Liver (tissue), 9 donors: ENCODE data around the gene GNAT1. TPM values are rescaled to one million over a fixed set of nuclear protein-coding genes. Genes with fewer than 3 reads are reported as not detected.

ENCODE experiments used
- DNase-seq: peaks from one replicate; pipeline ENCODE4 v3.0.0-alpha.2; 2017; ENCODE audit warnings: low spot score
- H3K27ac ChIP-seq, 2 donors: one replicate each; pipeline ENCODE4 v1.7.0; 2013; ENCODE audit warnings: inconsistent platforms in 2 of 2, low read length in 2 of 2, control low read depth in 1 of 2, low read depth in 1 of 2, mild to moderate bottlenecking in 1 of 2
- H3K27me3 ChIP-seq, 4 donors: one replicate each; pipeline versions ENCODE4 v1.6.1 to v1.7.0; 2013; ENCODE audit warnings: low read length in 3 of 4, inconsistent platforms in 1 of 4, mild to moderate bottlenecking in 1 of 4, moderate library complexity in 1 of 4; ENCODE audit not compliant: control insufficient read depth in 4 of 4, insufficient read depth in 4 of 4
- H3K36me3 ChIP-seq, 4 donors: one replicate each; pipeline versions ENCODE4 v1.6.1 to v1.7.0; 2013; ENCODE audit warnings: low read length in 3 of 4, mild to moderate bottlenecking in 3 of 4, low read depth in 1 of 4, moderate library complexity in 1 of 4; ENCODE audit not compliant: control insufficient read depth in 4 of 4, insufficient read depth in 3 of 4
- H3K4me1 ChIP-seq, 4 donors: one replicate each; pipeline versions ENCODE4 v1.6.1 to v1.7.0; 2013; ENCODE audit warnings: low read length in 3 of 4, mild to moderate bottlenecking in 3 of 4, moderate library complexity in 1 of 4; ENCODE audit not compliant: control insufficient read depth in 4 of 4, insufficient read depth in 4 of 4
- H3K4me3 ChIP-seq, 3 donors: one replicate each; pipeline versions ENCODE4 v1.6.1 to v1.7.0; 2013; ENCODE audit warnings: low read length in 3 of 3, control low read depth in 1 of 3, low read depth in 1 of 3, mild to moderate bottlenecking in 1 of 3
- H3K9ac ChIP-seq, 2 donors: one replicate each; pipeline ENCODE4 v1.7.0; 2013; ENCODE audit warnings: low read length in 2 of 2, mild to moderate bottlenecking in 2 of 2, moderate library complexity in 2 of 2, control low read depth in 1 of 2, low read depth in 1 of 2
- H3K9me3 ChIP-seq, 4 donors: one replicate each; pipeline versions ENCODE4 v1.6.1 to v1.7.0; 2013; ENCODE audit warnings: low read length in 3 of 4; ENCODE audit not compliant: control insufficient read depth in 4 of 4
- EGR1 ChIP-seq, 2 donors: IDR thresholded peaks; 2 replicates each; pipeline ENCODE4 v1.6.1; 2016 to 2018; ENCODE audit warnings: antibody characterized with exemption in 2 of 2, low read depth in 2 of 2
- FOXA1 ChIP-seq: IDR thresholded peaks from 2 replicates; pipeline ENCODE4 v1.6.1; 2016; ENCODE audit warnings: antibody characterized with exemption
- FOXA2 ChIP-seq: IDR thresholded peaks from 2 replicates; pipeline ENCODE4 v1.6.1; 2016; ENCODE audit warnings: antibody characterized with exemption
- GABPA ChIP-seq, 2 donors: IDR thresholded peaks in 1 of 2; conservative IDR thresholded peaks in 1 of 2; 2 replicates each; pipeline ENCODE4 v1.6.1; 2016; ENCODE audit warnings: antibody characterized with exemption in 2 of 2, mild to moderate bottlenecking in 1 of 2, moderate library complexity in 1 of 2
- HNF4A ChIP-seq, 2 donors: conservative IDR thresholded peaks; 2 replicates each; pipeline ENCODE4 v1.6.1; 2016; ENCODE audit warnings: antibody characterized with exemption in 2 of 2, mild to moderate bottlenecking in 2 of 2
- HNF4G ChIP-seq: IDR thresholded peaks from 2 replicates; pipeline ENCODE4 v1.6.1; 2016; ENCODE audit warnings: antibody characterized with exemption
- JUND ChIP-seq, 2 donors: IDR thresholded peaks; 2 replicates each; pipeline ENCODE4 v1.6.1; 2016; ENCODE audit warnings: antibody characterized with exemption in 2 of 2
- NR2F2 ChIP-seq: IDR thresholded peaks from 2 replicates; pipeline ENCODE4 v1.6.1; 2016; ENCODE audit warnings: antibody characterized with exemption
- RXRA ChIP-seq, 2 donors: IDR thresholded peaks; 2 replicates each; pipeline ENCODE4 v1.6.1; 2017 to 2018; ENCODE audit warnings: antibody characterized with exemption in 2 of 2, mild to moderate bottlenecking in 1 of 2
- SP1 ChIP-seq: IDR thresholded peaks from 2 replicates; pipeline ENCODE4 v1.6.1; 2018; ENCODE audit warnings: antibody characterized with exemption, mild to moderate bottlenecking
- TAF1 ChIP-seq: conservative IDR thresholded peaks from 2 replicates; pipeline ENCODE4 v1.6.1; 2016; ENCODE audit warnings: antibody characterized with exemption, mild to moderate bottlenecking
- YY1 ChIP-seq: IDR thresholded peaks from 2 replicates; pipeline ENCODE4 v1.6.1; 2016; ENCODE audit warnings: antibody characterized with exemption, mild to moderate bottlenecking
- WGBS: extraction: QIAGEN DNeasy Blood & Tissue Kit; methylation state at CpG from one replicate; pipeline ENCODE4 v1.1.7; 2013; 5-methylcytosine and 5-hydroxymethylcytosine counted together
- polyA plus RNA-seq, 2 donors: library from polyadenylated mRNA; stranded (reverse) in 1 of 2; unstranded in 1 of 2; fragments of 200-250 nt in 1 of 2; fragments of >200 nt in 1 of 2; fragmentation: Nextera tagmentation in 1 of 2; extraction: Ambion mirVana in 1 of 2; gene quantifications; one replicate each; pipeline versions ENCODE4 v1.2.1 to v1.2.3, GENCODE V29; 2013 to 2015
- total RNA-seq, 2 donors: library from RNA; depleted of rRNA; stranded (reverse); fragments of >200 nt; gene quantifications; one replicate each; pipeline ENCODE4 v1.2.3, GENCODE V29; 2014
- TF ChIP-seq, protein P1 (sequence below): IDR thresholded peaks from 2 replicates; pipeline ENCODE4 v1.6.1; 2016; ENCODE audit warnings: antibody characterized with exemption
- TF ChIP-seq, protein P2 (sequence below): IDR thresholded peaks from 2 replicates; pipeline ENCODE4 v1.6.1; 2016; ENCODE audit warnings: antibody characterized with exemption, mild to moderate bottlenecking
- TF ChIP-seq, protein P3 (sequence below): IDR thresholded peaks from 2 replicates; pipeline ENCODE4 v1.6.1; 2016; ENCODE audit warnings: antibody characterized with exemption
- TF ChIP-seq, protein P4 (sequence below): IDR thresholded peaks from 2 replicates; pipeline ENCODE4 v1.6.1; 2016; ENCODE audit warnings: antibody characterized with exemption
- TF ChIP-seq, protein P5 (sequence below): fragments of 150-350 bp; IDR thresholded peaks from 2 replicates; pipeline ENCODE4 v1.5.1; 2017; ENCODE audit warnings: improper control_type of control experiment, low read depth, low read length; ENCODE audit not compliant: missing input control
- donor health status: healthy.
- donor health status: healthy.
- donor health status: healthy.
- donor health status: healthy.
- donor health status: healthy.

The GNAT1 gene
- total and polyA plus RNA-seq, 4 donors, result 0.08 TPM; not detected in 3

DNA sequence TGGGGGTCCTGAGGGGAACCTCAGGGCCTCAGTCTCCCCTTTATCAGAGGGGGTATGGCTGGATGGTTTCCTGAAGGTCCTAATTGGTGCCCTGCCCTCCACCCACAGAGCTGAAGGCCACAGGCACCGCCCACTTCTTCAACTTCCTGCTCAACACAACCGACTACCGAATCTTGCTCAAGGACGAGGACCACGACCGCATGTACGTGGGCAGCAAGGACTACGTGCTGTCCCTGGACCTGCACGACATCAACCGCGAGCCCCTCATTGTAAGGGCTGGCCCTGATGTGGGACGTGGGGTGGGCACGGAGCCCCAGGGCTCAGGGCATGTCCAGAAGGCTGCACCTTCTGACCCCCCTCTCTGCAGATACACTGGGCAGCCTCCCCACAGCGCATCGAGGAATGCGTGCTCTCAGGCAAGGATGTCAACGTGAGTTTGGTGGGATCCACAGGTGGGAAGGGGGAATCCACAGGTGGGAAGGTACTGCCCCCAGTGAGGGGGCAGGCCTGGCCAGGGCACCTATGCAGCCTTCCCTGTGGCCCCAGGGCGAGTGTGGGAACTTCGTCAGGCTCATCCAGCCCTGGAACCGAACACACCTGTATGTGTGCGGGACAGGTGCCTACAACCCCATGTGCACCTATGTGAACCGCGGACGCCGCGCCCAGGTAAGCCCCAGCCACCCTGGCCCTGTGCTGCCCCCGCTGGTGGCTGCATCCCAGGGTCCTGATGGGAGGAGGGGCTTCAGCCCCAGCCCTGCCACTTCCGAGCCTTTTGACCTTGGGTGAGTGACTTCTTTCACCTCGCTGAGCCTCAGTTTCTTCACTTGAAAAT is 17.5 kb upstream of the GNAT1 start (continued):
- TF ChIP-seq, protein P1, sequence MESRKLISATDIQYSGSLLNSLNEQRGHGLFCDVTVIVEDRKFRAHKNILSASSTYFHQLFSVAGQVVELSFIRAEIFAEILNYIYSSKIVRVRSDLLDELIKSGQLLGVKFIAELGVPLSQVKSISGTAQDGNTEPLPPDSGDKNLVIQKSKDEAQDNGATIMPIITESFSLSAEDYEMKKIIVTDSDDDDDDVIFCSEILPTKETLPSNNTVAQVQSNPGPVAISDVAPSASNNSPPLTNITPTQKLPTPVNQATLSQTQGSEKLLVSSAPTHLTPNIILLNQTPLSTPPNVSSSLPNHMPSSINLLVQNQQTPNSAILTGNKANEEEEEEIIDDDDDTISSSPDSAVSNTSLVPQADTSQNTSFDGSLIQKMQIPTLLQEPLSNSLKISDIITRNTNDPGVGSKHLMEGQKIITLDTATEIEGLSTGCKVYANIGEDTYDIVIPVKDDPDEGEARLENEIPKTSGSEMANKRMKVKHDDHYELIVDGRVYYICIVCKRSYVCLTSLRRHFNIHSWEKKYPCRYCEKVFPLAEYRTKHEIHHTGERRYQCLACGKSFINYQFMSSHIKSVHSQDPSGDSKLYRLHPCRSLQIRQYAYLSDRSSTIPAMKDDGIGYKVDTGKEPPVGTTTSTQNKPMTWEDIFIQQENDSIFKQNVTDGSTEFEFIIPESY, result no peak
- TF ChIP-seq FOXA2 (no peak), HNF4G (no peak)
- TF ChIP-seq, protein P2, sequence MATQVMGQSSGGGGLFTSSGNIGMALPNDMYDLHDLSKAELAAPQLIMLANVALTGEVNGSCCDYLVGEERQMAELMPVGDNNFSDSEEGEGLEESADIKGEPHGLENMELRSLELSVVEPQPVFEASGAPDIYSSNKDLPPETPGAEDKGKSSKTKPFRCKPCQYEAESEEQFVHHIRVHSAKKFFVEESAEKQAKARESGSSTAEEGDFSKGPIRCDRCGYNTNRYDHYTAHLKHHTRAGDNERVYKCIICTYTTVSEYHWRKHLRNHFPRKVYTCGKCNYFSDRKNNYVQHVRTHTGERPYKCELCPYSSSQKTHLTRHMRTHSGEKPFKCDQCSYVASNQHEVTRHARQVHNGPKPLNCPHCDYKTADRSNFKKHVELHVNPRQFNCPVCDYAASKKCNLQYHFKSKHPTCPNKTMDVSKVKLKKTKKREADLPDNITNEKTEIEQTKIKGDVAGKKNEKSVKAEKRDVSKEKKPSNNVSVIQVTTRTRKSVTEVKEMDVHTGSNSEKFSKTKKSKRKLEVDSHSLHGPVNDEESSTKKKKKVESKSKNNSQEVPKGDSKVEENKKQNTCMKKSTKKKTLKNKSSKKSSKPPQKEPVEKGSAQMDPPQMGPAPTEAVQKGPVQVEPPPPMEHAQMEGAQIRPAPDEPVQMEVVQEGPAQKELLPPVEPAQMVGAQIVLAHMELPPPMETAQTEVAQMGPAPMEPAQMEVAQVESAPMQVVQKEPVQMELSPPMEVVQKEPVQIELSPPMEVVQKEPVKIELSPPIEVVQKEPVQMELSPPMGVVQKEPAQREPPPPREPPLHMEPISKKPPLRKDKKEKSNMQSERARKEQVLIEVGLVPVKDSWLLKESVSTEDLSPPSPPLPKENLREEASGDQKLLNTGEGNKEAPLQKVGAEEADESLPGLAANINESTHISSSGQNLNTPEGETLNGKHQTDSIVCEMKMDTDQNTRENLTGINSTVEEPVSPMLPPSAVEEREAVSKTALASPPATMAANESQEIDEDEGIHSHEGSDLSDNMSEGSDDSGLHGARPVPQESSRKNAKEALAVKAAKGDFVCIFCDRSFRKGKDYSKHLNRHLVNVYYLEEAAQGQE, result no peak

DNA sequence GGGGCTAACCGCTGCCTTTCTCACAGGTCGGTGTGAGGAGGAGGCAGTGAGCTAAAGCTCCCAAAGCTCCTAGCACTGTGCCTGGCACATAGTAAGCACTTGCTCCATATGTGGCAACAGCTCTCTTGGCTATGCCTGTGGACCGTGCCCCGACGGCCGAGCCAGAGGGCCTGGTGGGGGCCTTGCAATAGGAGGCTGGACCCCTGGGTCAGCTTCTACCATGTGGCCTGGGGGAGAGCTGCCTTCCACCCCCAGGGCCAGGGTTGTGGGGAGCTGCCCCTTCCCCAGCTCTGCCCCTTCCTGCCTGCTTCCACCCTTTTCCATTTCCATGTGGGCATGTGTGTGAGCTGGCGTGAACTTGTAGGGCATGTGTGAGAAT is 16.9 kb upstream of the GNAT1 start:
- no peak overlapping the region for H3K27ac ChIP-seq
- no peaks in the 10 kb centered on the region for H3K27me3 ChIP-seq
- H3K9ac ChIP-seq, result no peak overlapping the region
- DNase-seq, result no peak
- no peaks in the 10 kb centered on the region for H3K9me3 ChIP-seq
- TF ChIP-seq TAF1 (no peak), HNF4G (no peak), NR2F2 (no peak), FOXA2 (no peak), SP1 (no peak), RXRA (IDR thresholded peaks at IDR 0.05) (no peak), HNF4A (conservative IDR thresholded peaks at IDR 0.05) (no peak), EGR1 (IDR thresholded peaks at IDR 0.05; ENCODE audit: low read depth in 2 of 2) (no peak), YY1 (no peak), FOXA1 (no peak), JUND (IDR thresholded peaks at IDR 0.05) (no peak), GABPA (IDR thresholded peaks at IDR 0.05 in 1 of 2, conservative IDR thresholded peaks at IDR 0.05 in 1 of 2) (no peak)
- TF ChIP-seq, protein P3, sequence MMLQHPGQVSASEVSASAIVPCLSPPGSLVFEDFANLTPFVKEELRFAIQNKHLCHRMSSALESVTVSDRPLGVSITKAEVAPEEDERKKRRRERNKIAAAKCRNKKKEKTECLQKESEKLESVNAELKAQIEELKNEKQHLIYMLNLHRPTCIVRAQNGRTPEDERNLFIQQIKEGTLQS, result no peak
- TF ChIP-seq, protein P1, result no peak
- TF ChIP-seq, protein P4, sequence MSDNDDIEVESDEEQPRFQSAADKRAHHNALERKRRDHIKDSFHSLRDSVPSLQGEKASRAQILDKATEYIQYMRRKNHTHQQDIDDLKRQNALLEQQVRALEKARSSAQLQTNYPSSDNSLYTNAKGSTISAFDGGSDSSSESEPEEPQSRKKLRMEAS, result no peak
- TF ChIP-seq, protein P5, sequence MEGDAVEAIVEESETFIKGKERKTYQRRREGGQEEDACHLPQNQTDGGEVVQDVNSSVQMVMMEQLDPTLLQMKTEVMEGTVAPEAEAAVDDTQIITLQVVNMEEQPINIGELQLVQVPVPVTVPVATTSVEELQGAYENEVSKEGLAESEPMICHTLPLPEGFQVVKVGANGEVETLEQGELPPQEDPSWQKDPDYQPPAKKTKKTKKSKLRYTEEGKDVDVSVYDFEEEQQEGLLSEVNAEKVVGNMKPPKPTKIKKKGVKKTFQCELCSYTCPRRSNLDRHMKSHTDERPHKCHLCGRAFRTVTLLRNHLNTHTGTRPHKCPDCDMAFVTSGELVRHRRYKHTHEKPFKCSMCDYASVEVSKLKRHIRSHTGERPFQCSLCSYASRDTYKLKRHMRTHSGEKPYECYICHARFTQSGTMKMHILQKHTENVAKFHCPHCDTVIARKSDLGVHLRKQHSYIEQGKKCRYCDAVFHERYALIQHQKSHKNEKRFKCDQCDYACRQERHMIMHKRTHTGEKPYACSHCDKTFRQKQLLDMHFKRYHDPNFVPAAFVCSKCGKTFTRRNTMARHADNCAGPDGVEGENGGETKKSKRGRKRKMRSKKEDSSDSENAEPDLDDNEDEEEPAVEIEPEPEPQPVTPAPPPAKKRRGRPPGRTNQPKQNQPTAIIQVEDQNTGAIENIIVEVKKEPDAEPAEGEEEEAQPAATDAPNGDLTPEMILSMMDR, result no peak
- no peaks in the 10 kb centered on the region for H3K36me3 ChIP-seq
- WGBS, result 98% methylated on average over 7 of the region's 7 CpGs
- H3K4me3 ChIP-seq, result no peak overlapping the region
- peaks cover 6 to 25% (median 14%) of the 10 kb centered on the region in 4 donors for H3K4me1 ChIP-seq
